Fibroblast of peridontal ligament (primary cell): ENCODE measurements around the gene ATG9B.
A peak's percentile ranks its signal among the peaks of the same experiment; 100 is the strongest.

Experiments used
- DNase-seq: peaks from one replicate; pipeline ENCODE4 v3.0.0-alpha.2; 2010; ENCODE audit errors: extremely low read depth

Gene ATG9B

GRCh38 chr7:150981644-150982043, 42.6 kb downstream of the ATG9B start:
- no peak for DNase-seq

DNA sequence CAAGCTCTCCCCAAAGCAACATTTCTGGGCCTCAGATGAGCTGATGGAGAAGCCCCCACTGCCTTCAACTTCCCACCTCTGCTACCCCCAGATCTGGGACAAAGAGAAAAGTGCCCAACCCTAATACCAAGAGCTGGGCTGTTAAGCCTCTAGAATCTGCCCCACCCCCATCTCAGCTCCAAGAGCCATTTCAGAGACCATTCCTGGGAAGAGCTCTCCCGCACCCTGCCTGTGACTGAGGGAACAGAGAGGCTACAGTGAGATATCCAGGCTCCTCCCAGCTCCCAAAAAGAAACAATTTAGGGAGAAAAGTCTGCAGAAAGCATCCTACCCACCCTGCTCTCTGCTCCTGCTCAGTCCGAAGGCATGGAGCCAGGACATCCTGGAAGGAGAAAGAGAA, 43.6 kb downstream of the ATG9B start:
- DNase-seq: no peak

DNA sequence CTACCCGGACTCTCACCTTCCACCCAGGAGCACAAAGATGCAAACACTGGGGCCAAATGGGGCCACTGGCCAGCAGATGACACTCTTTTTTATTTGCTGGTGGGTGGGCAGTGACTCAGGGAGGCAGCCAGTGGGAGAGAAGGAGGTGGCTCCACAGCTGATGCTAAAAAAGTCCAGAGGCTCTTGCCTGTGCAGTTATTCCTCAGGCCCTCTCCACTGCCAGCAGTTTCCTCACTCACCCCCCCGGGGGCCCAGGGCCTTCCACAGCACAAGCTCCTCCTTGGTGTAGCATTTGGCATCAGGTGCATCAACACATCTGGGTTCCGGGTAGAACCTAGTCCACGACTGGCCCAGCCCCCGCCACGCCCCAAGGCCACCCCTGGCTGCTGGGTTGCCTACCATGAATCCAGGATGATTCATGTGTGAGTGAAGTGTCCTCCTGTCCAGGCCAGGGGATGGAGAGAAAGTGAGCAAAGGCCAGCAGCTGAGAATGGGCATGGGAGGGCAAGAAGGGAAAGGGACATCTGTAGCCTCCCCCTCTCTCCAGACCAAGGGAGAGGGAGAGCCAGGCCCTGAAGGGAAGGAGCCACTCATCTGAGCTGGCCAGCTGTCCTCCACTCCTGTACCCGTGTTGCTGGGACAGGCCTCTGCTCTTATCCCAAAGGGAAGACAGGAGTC, 44.4 kb downstream of the ATG9B start:
- no peak for DNase-seq

GRCh38 chr7:150978126-150978789, 46.0 kb downstream of the ATG9B start, which contains the start of gene KCNH2:
TSS of gene KCNH2 (minus strand) at chr7:150978321. CDS start at chr7:150977913, 408 bp downstream.
- no peak for DNase-seq

- DNase-seq: no peak
These were observed 46.7 kb downstream of the ATG9B start for GRCh38 chr7:150977382-150978125.

DNA sequence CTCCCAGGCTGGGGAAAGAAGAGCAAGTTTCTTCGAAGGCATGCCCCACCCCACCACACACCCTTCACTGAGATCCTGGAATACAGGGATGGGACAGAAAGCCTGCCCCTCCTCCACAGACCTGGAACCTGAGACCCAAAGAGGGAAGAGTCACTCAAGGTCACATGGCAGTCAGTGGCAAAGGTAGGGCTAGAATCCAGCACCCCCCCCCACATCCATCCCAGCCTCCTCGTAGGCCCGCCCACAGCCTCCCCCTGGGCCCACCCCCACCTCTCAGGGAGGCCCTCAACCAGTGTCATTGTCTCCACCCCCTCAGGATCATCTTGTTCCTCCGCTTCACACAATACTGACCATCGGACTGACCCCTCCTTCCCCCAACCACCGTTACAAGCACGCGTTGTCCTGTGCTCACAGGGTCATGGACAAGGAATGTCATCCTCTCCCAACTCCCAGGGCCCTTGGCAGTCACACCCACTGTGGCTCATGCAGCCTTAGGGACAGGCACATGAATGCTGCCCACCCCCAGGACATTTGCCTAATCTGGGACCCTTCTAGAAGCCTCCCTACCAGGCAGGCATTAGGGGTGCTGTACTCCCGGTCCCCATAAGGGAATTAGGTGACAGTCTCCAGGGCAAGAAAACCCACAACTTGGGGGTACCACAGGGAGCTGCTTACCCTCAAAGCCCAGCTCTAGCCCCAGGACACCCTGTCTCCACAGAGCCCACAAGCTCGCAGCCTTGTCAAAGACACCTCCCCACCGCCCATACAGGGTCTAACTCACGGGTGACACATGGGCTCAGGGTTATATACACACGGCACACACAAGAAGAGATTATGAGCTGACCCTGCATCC, 47.5 kb downstream of the ATG9B start:
- no peak for DNase-seq

DNA sequence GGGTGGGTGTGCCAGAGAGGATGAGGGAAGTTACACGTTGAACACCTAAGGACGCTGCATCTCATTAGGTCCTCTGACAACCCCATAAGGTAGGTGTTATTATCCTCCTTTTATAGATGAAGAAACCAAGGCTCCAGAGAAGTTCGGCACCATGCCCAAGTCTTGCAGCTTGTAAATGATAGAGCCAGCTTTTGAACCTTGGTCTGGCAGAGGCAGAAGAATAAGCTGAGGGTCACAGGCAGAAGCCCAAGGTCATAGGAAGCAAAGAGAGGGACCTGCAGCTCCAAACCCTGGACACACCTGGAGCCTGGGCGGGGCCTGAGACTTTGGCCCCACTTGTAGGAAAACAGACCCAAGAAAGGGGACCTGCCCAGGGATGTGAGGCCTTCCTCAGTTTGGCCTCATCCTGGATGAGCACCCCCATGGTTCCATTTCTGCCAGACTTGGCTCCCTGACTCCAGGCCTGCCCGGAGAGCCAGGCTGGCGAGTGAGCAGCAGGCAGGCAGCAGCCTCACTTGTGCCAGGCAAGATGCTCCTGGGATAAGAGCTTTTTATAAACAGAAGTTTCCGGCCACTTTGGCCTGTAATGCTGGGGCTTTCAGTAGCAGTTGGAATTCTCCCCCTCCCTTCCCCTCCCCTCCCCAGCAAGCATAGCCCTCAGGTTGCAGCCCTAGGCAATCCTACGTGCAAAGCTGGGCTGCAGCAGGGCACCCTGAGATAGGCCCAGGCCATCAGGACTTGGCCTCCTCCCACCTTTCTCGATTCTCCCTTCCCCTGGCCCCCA, 48.6 kb downstream of the ATG9B start:
- DNase-seq: no peak

DNA sequence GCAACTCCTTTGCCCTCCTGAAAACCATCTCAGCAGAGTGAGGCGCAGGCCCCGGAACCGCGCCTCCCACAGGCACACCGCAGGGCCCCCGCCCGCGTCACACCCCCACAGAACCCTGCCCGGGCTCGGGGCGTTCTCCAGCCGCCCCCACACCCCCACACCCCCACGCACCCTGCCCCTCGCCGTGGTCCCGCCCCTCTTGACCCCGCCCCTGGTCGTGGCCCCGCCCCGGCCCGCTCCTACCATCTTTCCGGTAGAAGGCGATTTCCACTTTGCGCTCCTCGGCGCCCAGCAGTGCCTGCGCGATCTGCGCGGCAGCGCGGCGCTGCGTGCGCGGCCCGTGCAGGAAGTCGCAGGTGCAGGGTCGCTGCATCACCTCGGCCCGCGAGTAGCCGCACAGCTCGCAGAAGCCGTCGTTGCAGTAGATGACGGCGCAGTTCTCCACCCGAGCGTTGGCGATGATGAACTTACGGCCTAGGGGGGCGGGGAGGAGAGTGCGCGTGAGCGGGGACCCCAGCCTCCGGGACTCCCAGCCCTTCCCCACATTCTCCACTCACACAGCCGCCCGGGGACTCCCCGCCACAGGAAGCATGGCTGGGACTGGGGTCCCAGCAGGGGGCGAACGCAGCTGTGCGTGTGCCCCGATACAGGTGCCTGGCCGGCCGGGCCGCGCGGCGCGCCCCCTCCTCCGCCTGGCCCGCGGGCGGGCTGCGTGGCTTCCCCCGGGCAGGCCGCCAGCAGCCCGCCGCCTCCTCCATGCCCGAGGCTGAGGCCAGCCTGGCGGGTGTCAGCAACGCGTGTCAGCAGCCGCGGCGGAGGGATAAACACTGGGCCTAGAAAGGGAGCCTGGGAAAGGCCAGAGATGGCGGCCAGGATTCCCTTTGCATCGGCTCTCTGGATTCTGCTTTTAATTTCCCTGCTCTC, 49.6 kb downstream of the ATG9B start:
- DNase-seq: no peak

DNA sequence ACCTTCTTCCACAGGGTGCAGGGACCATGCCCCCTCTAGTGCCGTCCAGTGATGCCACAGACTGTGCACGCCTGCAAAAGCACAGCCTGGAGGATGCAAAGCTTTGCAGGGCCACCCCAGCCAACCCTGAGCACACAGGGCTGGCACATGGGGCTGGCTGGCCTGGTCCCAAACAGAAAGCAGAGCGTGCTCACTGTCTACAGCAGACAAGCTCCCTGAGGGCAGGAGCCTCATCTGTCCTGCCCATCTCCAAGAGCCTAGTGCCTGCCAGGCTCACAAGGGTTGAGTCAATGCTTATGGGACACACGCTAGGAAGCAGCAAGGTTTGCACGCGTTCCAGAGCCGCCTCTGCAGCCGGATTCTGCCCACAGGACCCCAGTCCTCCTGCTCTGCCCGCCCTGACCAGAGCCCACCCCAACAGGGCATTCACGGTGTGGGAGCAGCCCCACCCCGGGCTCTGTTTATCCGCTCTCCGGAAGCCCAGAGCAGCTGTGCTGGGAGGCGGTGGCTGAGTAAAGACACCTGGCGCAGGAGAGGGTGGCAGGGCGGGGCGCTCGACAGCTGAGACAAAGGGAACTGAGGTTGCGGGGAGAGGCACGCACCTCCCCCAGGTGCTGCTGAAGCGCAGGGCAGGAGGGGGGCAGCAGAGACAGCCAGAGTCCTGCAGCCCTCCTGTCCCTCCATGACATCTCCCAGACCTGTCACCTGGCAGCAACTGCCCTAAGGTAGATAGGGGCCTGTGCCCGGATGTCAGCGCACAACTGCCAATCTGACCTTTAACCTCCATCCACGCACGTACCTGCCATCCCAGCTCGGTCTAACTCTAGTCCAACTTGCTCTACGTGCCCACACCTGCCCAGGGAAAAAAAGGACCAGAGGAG, 50.5 kb downstream of the ATG9B start:
- no peak for DNase-seq

DNA sequence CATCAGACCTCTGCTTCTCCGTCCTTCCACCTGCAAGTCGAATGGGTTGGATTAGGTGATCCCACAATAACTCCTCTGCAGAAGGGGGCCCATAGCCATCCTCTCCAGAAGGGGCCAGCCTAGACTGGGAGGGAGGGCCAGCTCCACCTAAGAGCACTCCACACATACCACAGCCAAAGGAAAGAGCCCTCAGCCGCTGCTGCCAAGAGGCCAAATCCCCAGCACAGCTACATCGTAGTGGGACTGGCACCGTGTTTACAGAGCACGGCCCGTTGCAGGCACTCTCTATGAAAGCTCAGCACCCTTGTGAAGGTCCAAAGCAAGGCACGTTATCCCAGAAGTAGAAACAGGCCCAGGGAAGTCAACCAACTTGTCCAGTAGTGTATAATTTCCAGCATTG, 51.6 kb downstream of the ATG9B start:
- DNase-seq: no peak

- no peak for DNase-seq
These were observed 52.2 kb downstream of the ATG9B start for GRCh38 chr7:150972023-150972468.

DNA sequence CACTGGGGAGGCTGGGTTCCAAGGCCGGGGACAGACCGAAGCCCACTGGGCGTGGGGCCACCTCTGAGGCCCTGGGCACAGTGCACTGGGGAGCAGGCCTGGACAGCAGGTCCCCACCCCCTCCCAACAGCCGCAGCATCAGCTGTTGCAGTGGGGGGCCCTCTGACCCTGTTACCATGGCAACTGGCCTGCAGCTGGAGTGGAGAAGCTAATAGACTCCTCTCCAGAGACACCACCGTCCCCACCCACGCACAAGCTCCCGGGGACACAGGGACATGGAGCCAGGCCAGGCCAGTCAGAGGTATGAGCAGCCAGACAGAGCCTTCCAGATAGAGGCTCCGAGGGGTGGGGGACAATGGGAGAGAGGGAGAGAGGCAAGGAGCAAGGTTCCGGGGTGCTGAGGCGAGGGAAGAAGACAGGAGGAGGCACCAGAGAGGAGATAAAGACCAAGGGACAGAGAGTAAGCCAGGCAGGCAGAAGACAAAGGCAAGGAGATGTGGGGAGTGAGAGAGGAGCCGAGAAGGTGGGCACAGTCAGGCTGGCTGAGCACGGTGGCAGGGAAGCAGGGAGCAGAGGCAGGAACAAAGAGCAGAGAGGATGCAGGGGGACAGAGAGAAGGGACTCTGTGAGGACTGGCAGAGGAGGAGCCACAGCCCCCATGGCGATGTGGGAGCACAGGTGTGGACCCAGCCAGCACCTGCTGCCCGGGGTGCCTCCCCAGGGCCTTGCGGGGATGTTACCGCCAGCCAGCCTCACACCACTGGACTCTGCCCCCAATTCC, 52.9 kb downstream of the ATG9B start:
- DNase-seq: no peak

- DNase-seq: no peak
These were observed 53.9 kb downstream of the ATG9B start for GRCh38 chr7:150970424-150970823.

DNA sequence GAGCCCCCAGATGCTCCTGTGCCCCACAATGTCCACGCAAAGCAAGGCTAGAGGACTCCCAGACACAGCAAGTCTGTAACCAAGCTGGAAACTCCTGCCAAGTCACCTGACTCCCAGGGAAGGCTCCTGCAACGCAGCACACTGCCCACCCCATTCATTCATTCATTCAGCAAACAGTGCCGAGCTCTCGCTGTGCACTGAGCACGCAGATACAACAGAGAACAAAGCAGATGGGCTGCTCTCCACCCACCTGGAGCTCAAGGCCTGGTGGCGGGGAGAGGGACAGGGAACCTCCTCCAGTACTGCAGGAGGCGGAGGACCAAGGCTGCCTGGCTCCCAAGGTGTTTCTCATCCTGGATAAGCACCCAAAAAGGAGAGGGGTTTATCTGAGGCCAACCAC, 54.8 kb downstream of the ATG9B start:
- no peak for DNase-seq

- peak; percentile 6 for DNase-seq
These were observed 55.4 kb downstream of the ATG9B start for GRCh38 chr7:150968734-150969372.

- no peak for DNase-seq
These were observed 56.1 kb downstream of the ATG9B start for GRCh38 chr7:150968056-150968733.

- no peak for DNase-seq
These were observed 56.9 kb downstream of the ATG9B start for GRCh38 chr7:150967349-150967748.
